ENCODE data around the gene DNAJC7.

DNA sequence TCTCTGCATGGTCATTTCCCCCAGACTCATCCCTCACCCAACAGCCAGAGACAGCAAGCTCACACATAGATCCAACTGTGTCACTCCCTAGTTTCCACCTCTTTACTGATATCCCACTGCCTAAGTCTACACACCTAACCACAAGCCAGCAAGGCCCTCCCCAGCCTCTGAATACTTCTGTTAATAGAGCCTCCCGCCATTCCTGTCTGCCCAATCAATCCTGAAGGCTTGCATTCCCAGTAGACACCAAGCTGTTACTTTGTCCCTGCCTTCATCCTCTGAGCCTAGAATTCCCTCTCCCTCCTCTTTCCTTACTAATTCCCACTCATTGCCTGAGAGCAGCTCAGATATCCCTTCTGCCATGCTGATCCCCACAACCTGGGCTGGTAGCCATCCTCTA lies 28.5 kb upstream of the DNAJC7 start:
- TF ChIP-seq, protein P1, sequence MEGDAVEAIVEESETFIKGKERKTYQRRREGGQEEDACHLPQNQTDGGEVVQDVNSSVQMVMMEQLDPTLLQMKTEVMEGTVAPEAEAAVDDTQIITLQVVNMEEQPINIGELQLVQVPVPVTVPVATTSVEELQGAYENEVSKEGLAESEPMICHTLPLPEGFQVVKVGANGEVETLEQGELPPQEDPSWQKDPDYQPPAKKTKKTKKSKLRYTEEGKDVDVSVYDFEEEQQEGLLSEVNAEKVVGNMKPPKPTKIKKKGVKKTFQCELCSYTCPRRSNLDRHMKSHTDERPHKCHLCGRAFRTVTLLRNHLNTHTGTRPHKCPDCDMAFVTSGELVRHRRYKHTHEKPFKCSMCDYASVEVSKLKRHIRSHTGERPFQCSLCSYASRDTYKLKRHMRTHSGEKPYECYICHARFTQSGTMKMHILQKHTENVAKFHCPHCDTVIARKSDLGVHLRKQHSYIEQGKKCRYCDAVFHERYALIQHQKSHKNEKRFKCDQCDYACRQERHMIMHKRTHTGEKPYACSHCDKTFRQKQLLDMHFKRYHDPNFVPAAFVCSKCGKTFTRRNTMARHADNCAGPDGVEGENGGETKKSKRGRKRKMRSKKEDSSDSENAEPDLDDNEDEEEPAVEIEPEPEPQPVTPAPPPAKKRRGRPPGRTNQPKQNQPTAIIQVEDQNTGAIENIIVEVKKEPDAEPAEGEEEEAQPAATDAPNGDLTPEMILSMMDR (IDR thresholded peaks at IDR 0.05): no peak
- TF ChIP-seq POLR2A (IDR thresholded peaks at IDR 0.05): no peak

Measured in adrenal gland (tissue), 5 donors.